ENCODE results near the gene GADL1. TPM values are rescaled to one million over a fixed set of nuclear protein-coding genes. Genes with fewer than 3 reads are reported as not detected.
A peak's percentile ranks its signal among the peaks of the same experiment; 100 is the strongest.

GADL1 gene, protein sequence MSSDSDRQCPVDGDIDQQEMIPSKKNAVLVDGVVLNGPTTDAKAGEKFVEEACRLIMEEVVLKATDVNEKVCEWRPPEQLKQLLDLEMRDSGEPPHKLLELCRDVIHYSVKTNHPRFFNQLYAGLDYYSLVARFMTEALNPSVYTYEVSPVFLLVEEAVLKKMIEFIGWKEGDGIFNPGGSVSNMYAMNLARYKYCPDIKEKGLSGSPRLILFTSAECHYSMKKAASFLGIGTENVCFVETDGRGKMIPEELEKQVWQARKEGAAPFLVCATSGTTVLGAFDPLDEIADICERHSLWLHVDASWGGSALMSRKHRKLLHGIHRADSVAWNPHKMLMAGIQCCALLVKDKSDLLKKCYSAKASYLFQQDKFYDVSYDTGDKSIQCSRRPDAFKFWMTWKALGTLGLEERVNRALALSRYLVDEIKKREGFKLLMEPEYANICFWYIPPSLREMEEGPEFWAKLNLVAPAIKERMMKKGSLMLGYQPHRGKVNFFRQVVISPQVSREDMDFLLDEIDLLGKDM
- 0.09 TPM for total RNA-seq
- 0.02 TPM for polyA plus RNA-seq
- long read RNA-seq, donor 1, result 0 reads
- long read RNA-seq, donor 2, result 0 reads
- long read RNA-seq, donor 3, result 0 reads
- long read RNA-seq, donor 4, result 0 reads
- long read RNA-seq, donor 5, result 0 reads
- long read RNA-seq, donor 6, result 0 reads
- long read RNA-seq, donor 7, result 0 reads
- long read RNA-seq, donor 8, result 0 reads
- long read RNA-seq, donor 9, result 0 reads
- long read RNA-seq, donor 10, result 0 reads

DNA sequence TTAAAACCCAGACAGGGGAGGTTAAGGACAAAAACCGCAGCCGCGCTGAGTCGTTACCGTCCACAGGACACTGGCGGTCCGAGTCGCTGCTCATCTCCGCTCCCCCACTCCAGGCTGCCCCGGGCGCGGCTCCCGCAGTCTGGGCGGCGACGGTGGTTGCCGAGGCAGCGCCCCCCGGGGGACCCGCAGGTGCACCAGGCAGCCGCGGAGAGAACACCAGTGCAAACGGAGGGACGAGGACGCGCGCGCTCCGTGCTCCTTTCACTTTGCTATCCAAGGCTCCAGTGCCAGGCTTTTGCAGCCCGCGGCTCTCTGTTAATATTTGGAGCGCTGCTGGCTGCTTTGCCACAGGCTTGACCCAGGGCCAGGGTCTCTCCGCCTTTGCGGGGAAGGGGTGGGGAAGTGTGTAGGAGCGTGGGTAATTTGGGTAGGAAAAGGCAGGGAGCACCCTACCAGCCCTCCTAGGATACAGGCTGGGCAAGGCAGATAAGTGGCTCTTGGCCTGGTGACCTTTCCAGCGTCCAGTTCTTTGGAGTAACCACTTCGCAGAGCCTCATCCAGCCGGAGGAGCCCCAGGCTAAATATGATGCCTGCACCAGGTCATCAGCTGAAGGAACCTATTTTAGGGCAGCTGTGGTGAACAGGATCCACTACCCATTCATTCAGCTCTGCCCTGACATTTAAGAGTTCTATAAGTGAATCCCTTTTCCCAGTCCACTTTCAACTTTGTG lies at the start of gene GADL1:
Gene GADL1 (minus strand): TSS at position 141 of the 731 bp plus-strand sequence. CDS start 47 bp downstream, at position 94.
- DNase-seq (ENCODE audit: low read depth in 6 of 9, low spot score in 9 of 9), result peak in 8 of 9 donors; percentile 4 to 60 (median 25)
- Histone ChIP-seq H3K4me1 (ENCODE audit: control insufficient read depth in 2 of 2, insufficient read depth in 2 of 2, low read length in 2 of 2) (peaks cover 0 to 12% of the 10 kb centered on the region in 2 donors), H3K27ac (ENCODE audit: low read depth in 1 of 2, low read length in 1 of 2) (no peak within 1 kb of the TSS), H3K27me3 (ENCODE audit: control insufficient read depth in 2 of 2, insufficient read depth in 1 of 2, low read length in 1 of 2) (peaks cover 2 to 19% of the 10 kb centered on the region in 2 donors), H3K9me3 (ENCODE audit: control insufficient read depth in 2 of 2, insufficient read depth in 1 of 2, low read length in 1 of 2) (peaks cover 0 to 4% of the 10 kb centered on the region in 2 donors), H3K36me3 (ENCODE audit: control insufficient read depth in 2 of 2, insufficient read depth in 2 of 2, low read length in 1 of 2) (no peaks in the 10 kb centered on the region), H3K4me3 (ENCODE audit: low read length in 2 of 2) (peak within 1 kb of the TSS; percentile 44 to 54)
- 4% methylated on average over 38 of the region's 38 CpGs for whole genome bisulfite sequencing

DNA sequence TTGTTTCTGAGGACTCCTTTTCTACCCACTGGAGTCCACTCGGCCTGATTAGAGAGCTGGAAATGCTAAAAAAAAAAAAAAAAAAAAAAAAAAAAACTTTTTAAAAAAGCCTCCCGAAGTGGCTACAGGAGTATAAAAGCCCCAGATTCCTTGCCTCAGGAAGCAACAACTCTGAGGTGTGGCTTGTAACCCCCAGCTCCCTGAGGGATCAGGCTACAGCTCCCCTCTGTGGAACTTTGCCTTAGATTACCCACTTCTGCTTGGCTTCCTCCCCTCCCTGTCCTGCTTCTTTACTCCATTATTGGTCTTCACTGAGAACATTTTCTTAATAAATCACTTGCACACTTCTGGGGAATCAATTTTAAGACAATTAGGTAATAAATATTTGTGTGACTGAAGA lies 49.7 kb upstream of the GADL1 start:
- Histone ChIP-seq H3K27ac (ENCODE audit: low read depth in 1 of 2, low read length in 1 of 2) (no peak overlapping the region), H3K4me1 (ENCODE audit: control insufficient read depth in 2 of 2, insufficient read depth in 2 of 2, low read length in 2 of 2) (no peaks in the 10 kb centered on the region), H3K36me3 (ENCODE audit: control insufficient read depth in 2 of 2, insufficient read depth in 2 of 2, low read length in 1 of 2) (no peaks in the 10 kb centered on the region), H3K27me3 (ENCODE audit: control insufficient read depth in 2 of 2, insufficient read depth in 1 of 2, low read length in 1 of 2) (no peaks in the 10 kb centered on the region), H3K9me3 (ENCODE audit: control insufficient read depth in 2 of 2, insufficient read depth in 1 of 2, low read length in 1 of 2) (no peaks in the 10 kb centered on the region), H3K4me3 (ENCODE audit: low read length in 2 of 2) (no peak overlapping the region)
- no peak for DNase-seq (ENCODE audit: low read depth in 6 of 9, low spot score in 9 of 9)
- 87% methylated on average over 2 of the region's 2 CpGs for WGBS

DNA sequence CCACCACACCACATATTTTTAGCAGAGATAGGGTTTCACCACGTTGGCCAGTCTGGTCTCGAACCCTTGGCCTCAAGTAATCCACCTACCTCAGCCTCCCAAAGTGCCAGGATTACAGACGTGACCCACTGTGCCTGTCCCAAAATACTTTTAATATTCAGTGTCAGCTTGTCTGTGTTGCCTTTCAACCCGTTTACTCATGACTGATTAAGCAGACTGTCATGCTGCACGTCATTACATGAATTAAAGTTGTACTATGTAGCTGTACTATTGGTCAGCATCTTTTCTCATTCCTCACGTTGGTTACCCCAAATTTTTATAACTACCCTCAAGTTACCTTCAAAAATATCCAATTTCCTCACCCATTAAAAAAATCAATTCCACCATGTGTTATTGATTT lies 48.7 kb upstream of the GADL1 start:
- H3K4me1 ChIP-seq (ENCODE audit: control insufficient read depth in 2 of 2, insufficient read depth in 2 of 2, low read length in 2 of 2), result no peaks in the 10 kb centered on the region
- no peaks in the 10 kb centered on the region for H3K36me3 ChIP-seq (ENCODE audit: control insufficient read depth in 2 of 2, insufficient read depth in 2 of 2, low read length in 1 of 2)
- no peaks in the 10 kb centered on the region for H3K9me3 ChIP-seq (ENCODE audit: control insufficient read depth in 2 of 2, insufficient read depth in 1 of 2, low read length in 1 of 2)
- H3K27ac ChIP-seq (ENCODE audit: low read depth in 1 of 2, low read length in 1 of 2), result no peak overlapping the region
- H3K27me3 ChIP-seq (ENCODE audit: control insufficient read depth in 2 of 2, insufficient read depth in 1 of 2, low read length in 1 of 2), result no peaks in the 10 kb centered on the region
- H3K4me3 ChIP-seq (ENCODE audit: low read length in 2 of 2), result no peak overlapping the region
- no peak for DNase-seq (ENCODE audit: low read depth in 6 of 9, low spot score in 9 of 9)
- 98% methylated on average over 6 of the region's 6 CpGs for WGBS

DNA sequence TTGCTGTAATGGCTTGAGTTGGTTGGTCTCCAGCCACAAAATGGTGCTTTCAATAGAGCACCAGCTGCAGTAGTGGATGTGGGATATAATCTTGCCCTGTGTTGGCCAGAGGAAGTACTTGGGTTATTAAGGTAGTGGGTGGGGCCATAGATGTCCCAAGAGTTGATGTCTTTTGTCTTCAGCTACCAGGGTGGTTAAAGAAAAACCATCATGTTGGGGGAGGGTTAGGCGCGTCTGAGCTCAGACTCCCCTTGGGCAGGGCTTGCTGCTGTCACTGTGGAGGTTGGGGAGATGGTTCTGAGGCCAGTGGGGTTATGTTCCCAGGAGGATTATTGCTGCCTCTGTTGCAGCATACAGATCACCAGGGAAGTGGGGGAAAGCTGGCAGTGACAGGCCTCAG lies 46.9 kb upstream of the GADL1 start:
- no peak overlapping the region for H3K27ac ChIP-seq (ENCODE audit: low read depth in 1 of 2, low read length in 1 of 2)

DNA sequence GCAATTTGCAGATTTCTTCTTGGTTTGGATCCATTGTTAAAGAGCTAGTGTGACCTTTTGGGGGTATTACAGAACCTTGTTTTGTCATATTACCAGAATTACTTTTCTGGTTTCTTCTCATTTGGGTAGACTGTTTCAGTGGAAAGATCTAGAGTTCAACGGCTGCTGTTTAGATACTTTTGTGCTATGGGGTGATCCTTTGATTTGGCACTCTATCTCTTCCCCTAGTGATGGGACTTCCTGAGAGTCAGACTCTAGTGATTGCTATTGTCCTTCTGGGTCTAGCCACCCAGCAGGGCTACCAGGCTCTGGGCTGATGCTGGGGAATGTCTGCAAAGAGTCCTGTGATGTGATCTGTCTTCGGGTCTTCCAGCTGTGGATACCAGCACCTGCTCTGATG lies 46.3 kb upstream of the GADL1 start:
- no peak overlapping the region for H3K4me3 ChIP-seq (ENCODE audit: low read length in 2 of 2)
- no peaks in the 10 kb centered on the region for H3K36me3 ChIP-seq (ENCODE audit: control insufficient read depth in 2 of 2, insufficient read depth in 2 of 2, low read length in 1 of 2)
- no peaks in the 10 kb centered on the region for H3K4me1 ChIP-seq (ENCODE audit: control insufficient read depth in 2 of 2, insufficient read depth in 2 of 2, low read length in 2 of 2)
- no peaks in the 10 kb centered on the region for H3K27me3 ChIP-seq (ENCODE audit: control insufficient read depth in 2 of 2, insufficient read depth in 1 of 2, low read length in 1 of 2)
- WGBS, result over 99% methylated on average over 2 of the region's 2 CpGs
- no peak overlapping the region for H3K27ac ChIP-seq (ENCODE audit: low read depth in 1 of 2, low read length in 1 of 2)
- DNase-seq (ENCODE audit: low read depth in 6 of 9, low spot score in 9 of 9), result no peak
- H3K9me3 ChIP-seq (ENCODE audit: control insufficient read depth in 2 of 2, insufficient read depth in 1 of 2, low read length in 1 of 2), result no peaks in the 10 kb centered on the region

More for the DNA sequence above, 46.9 kb upstream of the GADL1 start:
- WGBS, result 98% methylated on average over 2 of the region's 2 CpGs
- Histone ChIP-seq H3K27me3 (ENCODE audit: control insufficient read depth in 2 of 2, insufficient read depth in 1 of 2, low read length in 1 of 2) (no peaks in the 10 kb centered on the region), H3K4me3 (ENCODE audit: low read length in 2 of 2) (no peak overlapping the region), H3K36me3 (ENCODE audit: control insufficient read depth in 2 of 2, insufficient read depth in 2 of 2, low read length in 1 of 2) (no peaks in the 10 kb centered on the region), H3K9me3 (ENCODE audit: control insufficient read depth in 2 of 2, insufficient read depth in 1 of 2, low read length in 1 of 2) (no peaks in the 10 kb centered on the region), H3K4me1 (ENCODE audit: control insufficient read depth in 2 of 2, insufficient read depth in 2 of 2, low read length in 2 of 2) (no peaks in the 10 kb centered on the region)
- DNase-seq (ENCODE audit: low read depth in 6 of 9, low spot score in 9 of 9), result no peak

DNA sequence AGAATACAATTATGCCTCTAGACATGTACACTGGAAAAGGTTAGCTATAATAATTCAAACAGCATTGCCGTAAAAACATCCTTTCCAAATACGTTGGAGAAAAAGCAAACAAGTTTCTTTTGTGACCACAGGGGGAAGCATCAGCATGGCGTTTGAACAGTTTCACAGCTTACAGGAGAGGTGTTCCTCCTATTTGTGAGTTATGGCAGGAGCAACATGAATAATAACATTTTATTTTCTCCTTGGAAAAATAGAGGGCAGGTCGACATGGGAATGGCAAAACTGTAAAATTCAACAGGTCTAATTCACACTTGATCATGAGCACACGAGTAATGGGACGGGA lies 39.7 kb upstream of the GADL1 start:
- 36% methylated on average over 6 of the region's 6 CpGs for WGBS
- no peak overlapping the region for H3K27ac ChIP-seq (ENCODE audit: low read depth in 1 of 2, low read length in 1 of 2)
- no peaks in the 10 kb centered on the region for H3K36me3 ChIP-seq (ENCODE audit: control insufficient read depth in 2 of 2, insufficient read depth in 2 of 2, low read length in 1 of 2)
- no peak overlapping the region for H3K4me3 ChIP-seq (ENCODE audit: low read length in 2 of 2)
- no peaks in the 10 kb centered on the region for H3K27me3 ChIP-seq (ENCODE audit: control insufficient read depth in 2 of 2, insufficient read depth in 1 of 2, low read length in 1 of 2)
- H3K9me3 ChIP-seq (ENCODE audit: control insufficient read depth in 2 of 2, insufficient read depth in 1 of 2, low read length in 1 of 2), result no peaks in the 10 kb centered on the region
- H3K4me1 ChIP-seq (ENCODE audit: control insufficient read depth in 2 of 2, insufficient read depth in 2 of 2, low read length in 2 of 2), result no peaks in the 10 kb centered on the region
- peak in 4 of 9 donors; percentile 4 to 52 (median 18) for DNase-seq (ENCODE audit: low read depth in 6 of 9, low spot score in 9 of 9)

DNA sequence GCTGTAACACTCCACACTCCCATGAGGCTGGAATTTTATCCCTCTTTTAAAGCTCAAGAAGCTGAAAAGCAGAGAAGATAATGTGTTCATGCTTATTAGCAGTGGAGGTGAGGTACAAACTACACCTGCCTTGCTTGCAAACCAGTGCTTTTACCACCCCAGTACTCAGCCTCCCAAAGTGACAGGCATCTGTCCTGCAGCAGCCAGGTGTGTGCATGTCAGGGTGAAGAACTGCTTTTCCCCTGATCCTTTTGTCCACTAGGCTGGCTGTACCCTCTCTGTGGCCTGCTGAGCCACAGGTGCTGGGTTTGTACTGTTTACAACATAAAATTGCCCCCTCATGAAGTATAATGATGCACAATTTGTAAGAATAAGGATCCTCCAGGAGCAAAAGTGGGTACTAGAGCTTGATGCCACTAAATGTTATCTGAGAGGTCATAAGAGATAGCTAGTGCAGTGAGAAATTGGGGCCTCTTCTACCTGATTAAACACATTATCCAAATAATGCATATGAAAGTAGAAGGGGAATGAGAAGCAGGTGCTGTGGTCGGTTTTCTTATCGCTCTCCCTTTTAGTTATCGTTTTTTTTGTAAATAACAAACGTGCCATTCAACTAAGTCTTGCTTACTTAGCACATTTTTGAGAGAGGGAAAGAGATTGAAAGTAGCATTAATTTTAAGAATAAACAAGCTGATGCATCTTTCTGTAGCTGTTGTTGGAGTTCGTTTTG lies 39.2 kb upstream of the GADL1 start:
- Histone ChIP-seq H3K4me3 (ENCODE audit: low read length in 2 of 2) (no peak overlapping the region), H3K36me3 (ENCODE audit: control insufficient read depth in 2 of 2, insufficient read depth in 2 of 2, low read length in 1 of 2) (no peaks in the 10 kb centered on the region), H3K27me3 (ENCODE audit: control insufficient read depth in 2 of 2, insufficient read depth in 1 of 2, low read length in 1 of 2) (no peaks in the 10 kb centered on the region), H3K27ac (ENCODE audit: low read depth in 1 of 2, low read length in 1 of 2) (no peak overlapping the region), H3K4me1 (ENCODE audit: control insufficient read depth in 2 of 2, insufficient read depth in 2 of 2, low read length in 2 of 2) (no peaks in the 10 kb centered on the region), H3K9me3 (ENCODE audit: control insufficient read depth in 2 of 2, insufficient read depth in 1 of 2, low read length in 1 of 2) (no peaks in the 10 kb centered on the region)
- no peak for DNase-seq (ENCODE audit: low read depth in 6 of 9, low spot score in 9 of 9)
- WGBS, result 68% methylated on average over 5 of the region's 5 CpGs

DNA sequence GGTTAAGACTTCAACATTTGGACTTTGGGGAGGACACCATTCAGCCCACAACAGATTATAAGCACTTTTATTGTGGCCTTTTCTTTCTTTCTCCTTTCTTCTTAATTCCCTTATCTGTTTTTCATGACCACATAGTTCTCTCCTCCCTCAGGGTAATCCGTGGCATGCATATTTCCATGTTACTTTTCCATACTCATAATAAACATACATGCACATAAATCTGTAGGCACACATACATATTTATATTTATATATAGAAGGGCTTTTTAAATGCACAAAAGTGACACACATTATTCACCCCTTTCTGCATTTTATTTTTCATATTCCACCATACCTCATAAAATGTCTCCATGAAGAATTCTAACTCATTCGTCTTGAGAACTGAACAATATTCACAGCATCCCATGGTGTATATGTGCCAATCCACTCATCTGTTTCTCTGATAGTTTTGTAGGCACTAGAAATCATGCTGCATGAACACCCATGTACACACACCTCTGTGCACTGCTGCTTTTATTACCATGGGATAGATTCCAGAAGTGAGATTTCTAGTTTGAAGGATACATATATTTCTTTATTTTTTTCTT lies 38.1 kb upstream of the GADL1 start:
- Histone ChIP-seq H3K27me3 (ENCODE audit: control insufficient read depth in 2 of 2, insufficient read depth in 1 of 2, low read length in 1 of 2) (no peaks in the 10 kb centered on the region), H3K4me1 (ENCODE audit: control insufficient read depth in 2 of 2, insufficient read depth in 2 of 2, low read length in 2 of 2) (no peaks in the 10 kb centered on the region)
- WGBS, result 69% methylated on average over 2 of the region's 2 CpGs

More for the DNA sequence above, 38.1 kb upstream of the GADL1 start:
- H3K9me3 ChIP-seq (ENCODE audit: control insufficient read depth in 2 of 2, insufficient read depth in 1 of 2, low read length in 1 of 2), result no peaks in the 10 kb centered on the region
- H3K27ac ChIP-seq (ENCODE audit: low read depth in 1 of 2, low read length in 1 of 2), result no peak overlapping the region
- DNase-seq (ENCODE audit: low read depth in 6 of 9, low spot score in 9 of 9), result no peak
- no peaks in the 10 kb centered on the region for H3K36me3 ChIP-seq (ENCODE audit: control insufficient read depth in 2 of 2, insufficient read depth in 2 of 2, low read length in 1 of 2)
- no peak overlapping the region for H3K4me3 ChIP-seq (ENCODE audit: low read length in 2 of 2)
